ENCODE results near the gene FHIT.

The FHIT gene

DNA sequence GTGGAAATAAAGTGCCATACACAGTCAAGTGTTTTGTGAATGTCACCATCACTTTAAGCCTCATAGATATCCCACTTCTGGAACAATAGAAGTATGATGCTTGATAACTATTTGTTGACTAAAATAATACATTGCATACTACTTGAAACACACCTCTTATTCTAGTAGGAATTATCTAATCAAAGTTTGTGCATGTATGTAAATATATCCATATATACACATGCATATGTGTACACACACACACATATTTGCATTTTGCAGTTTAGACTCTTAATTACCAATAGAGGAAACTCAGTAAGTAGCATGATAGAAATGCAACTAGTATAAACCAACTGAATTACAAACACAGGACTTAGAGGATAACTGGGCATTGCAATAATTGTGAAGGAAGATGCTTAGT lies 1084.1 kb downstream of the FHIT start:
- H3K9ac ChIP-seq (ENCODE audit: low read length in 5 of 5): no peak overlapping the region
- H3K36me3 ChIP-seq (ENCODE audit: control insufficient read depth in 5 of 5, insufficient read depth in 5 of 5, low read length in 5 of 5): no peaks in the 10 kb centered on the region
- no peaks in the 10 kb centered on the region for H3K27me3 ChIP-seq (ENCODE audit: control insufficient read depth in 5 of 5, insufficient read depth in 4 of 5, low read length in 5 of 5)
- H3K9me3 ChIP-seq (ENCODE audit: control insufficient read depth in 5 of 5, low read length in 5 of 5): no peaks in the 10 kb centered on the region
- H3K4me3 ChIP-seq (ENCODE audit: low read depth in 1 of 5, low read length in 5 of 5): no peak overlapping the region
- H3K4me1 ChIP-seq (ENCODE audit: control insufficient read depth in 5 of 5, insufficient read depth in 5 of 5, low read length in 5 of 5): peaks cover 0 to 4% (median 0%) of the 10 kb centered on the region in 5 donors
- H3K27ac ChIP-seq (ENCODE audit: low read depth, low read length): no peak overlapping the region

DNA sequence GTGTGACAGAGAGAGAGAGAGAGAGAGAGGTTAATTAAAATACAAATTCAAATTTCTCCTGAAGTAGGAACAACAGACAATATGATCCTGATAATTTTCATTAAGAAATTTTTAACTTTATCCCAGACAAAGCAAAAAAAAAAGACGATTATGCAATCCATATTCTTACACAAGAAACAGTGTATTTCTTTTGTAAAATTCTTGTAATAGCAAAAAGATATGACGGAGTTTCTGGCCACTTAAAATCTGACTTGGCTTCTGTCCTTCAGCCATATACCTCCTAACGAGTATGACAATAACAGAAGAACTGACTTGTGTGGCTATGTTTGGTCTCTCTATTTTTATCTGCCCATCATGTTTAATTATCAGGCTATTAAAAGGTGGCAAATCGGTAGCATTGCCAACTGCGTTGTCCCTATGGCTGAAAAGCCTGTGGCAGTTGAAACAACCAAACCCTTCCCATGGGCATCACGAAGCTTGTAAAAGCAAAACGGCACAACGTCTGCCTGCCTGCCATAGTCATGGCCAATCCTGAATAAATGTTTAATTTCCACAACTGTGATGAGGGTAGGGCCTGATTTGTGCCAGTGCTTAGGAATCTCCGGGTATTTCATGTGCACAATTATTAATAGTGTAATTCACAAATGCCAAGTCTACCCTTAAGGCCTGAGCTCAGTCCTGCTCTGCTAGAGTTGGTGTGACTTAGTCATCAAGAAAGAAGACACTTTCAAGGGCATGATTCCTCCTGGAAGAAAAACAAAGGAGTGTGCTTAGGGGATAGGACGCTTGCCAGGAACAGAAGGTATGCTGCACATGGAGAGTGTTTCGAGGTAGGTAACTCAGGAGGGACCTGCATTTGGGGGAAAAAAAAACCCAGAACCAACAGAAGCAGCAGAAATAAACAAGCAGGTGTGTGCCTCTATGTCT lies 1090.2 kb downstream of the FHIT start:
- H3K27ac ChIP-seq (ENCODE audit: low read depth, low read length): peak overlapping the region; percentile 19
- no peaks in the 10 kb centered on the region for H3K27me3 ChIP-seq (ENCODE audit: control insufficient read depth in 5 of 5, insufficient read depth in 4 of 5, low read length in 5 of 5)
- peak overlapping the region in 1 of 5 donors; percentile 58 for H3K9ac ChIP-seq (ENCODE audit: low read length in 5 of 5)

DNA sequence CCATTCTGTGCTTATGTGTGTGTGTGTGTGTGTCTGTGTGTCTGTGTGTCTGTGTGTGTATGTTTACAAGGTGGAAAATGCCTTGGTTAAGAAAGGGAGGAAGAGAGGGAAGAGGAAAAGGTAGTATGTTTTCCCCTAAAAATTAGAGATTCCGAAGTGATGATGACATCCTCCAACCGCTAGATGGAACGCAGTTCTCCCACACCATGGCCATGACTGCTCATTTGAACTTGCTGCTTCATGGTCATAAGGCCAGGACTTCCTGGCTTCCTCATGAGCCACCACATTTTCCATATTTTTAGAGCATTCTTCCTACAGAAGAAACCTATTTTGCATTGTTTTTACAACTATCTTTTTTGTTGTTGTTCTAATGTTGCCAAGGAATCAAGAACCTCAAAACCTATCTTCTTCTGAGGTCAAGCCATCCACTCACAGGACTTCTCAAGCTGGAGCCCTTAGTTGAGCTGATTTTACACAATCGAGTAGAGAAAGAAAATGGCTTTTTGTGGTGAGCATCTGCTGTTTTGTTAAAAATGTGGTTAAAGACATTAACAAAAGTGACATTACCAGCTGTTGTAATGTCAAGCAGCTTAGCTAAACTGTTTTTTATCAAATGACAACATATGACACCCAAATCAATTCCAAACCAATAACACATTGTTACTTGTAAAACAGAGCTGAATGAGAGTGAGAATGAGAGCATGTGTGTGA lies 1091.0 kb downstream of the FHIT start:
- peak overlapping the region; percentile 19 for H3K27ac ChIP-seq (ENCODE audit: low read depth, low read length)

More for the DNA sequence above, 1090.2 kb downstream of the FHIT start:
- H3K4me3 ChIP-seq (ENCODE audit: low read depth in 1 of 5, low read length in 5 of 5): no peak overlapping the region
- H3K4me1 ChIP-seq (ENCODE audit: control insufficient read depth in 5 of 5, insufficient read depth in 5 of 5, low read length in 5 of 5): peaks cover 0 to 21% (median 9%) of the 10 kb centered on the region in 5 donors
- H3K36me3 ChIP-seq (ENCODE audit: control insufficient read depth in 5 of 5, insufficient read depth in 5 of 5, low read length in 5 of 5): no peaks in the 10 kb centered on the region
- no peaks in the 10 kb centered on the region for H3K9me3 ChIP-seq (ENCODE audit: control insufficient read depth in 5 of 5, low read length in 5 of 5)

DNA sequence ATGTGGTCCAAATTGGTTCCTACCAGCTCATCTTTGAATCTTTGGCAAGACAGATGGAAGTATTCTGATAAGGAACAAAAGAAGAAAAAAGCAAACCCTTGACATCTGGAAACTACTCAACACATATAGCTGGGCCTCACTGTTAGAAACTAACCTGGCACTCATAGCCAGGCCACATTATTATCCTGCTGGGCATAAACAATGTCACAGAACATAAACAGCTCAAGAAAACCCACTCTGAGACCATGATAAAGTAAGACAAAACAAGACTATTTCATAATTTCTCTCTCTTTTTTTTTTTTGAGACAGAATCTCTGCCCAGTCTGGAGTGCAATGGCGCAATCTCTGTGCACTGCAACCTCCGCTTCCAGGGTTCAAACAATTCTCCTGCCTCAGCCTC lies 1093.2 kb downstream of the FHIT start:
- H3K36me3 ChIP-seq (ENCODE audit: control insufficient read depth in 5 of 5, insufficient read depth in 5 of 5, low read length in 5 of 5): no peaks in the 10 kb centered on the region
- no peak overlapping the region for H3K4me3 ChIP-seq (ENCODE audit: low read depth in 1 of 5, low read length in 5 of 5)
- no peaks in the 10 kb centered on the region for H3K27me3 ChIP-seq (ENCODE audit: control insufficient read depth in 5 of 5, insufficient read depth in 4 of 5, low read length in 5 of 5)
- H3K4me1 ChIP-seq (ENCODE audit: control insufficient read depth in 5 of 5, insufficient read depth in 5 of 5, low read length in 5 of 5): peaks cover 0 to 18% (median 9%) of the 10 kb centered on the region in 5 donors
- H3K27ac ChIP-seq (ENCODE audit: low read depth, low read length): no peak overlapping the region
- H3K9ac ChIP-seq (ENCODE audit: low read length in 5 of 5): no peak overlapping the region
- H3K9me3 ChIP-seq (ENCODE audit: control insufficient read depth in 5 of 5, low read length in 5 of 5): no peaks in the 10 kb centered on the region

More for the DNA sequence above, 1091.0 kb downstream of the FHIT start:
- Histone ChIP-seq H3K27me3 (ENCODE audit: control insufficient read depth in 5 of 5, insufficient read depth in 4 of 5, low read length in 5 of 5) (no peaks in the 10 kb centered on the region), H3K9me3 (ENCODE audit: control insufficient read depth in 5 of 5, low read length in 5 of 5) (no peaks in the 10 kb centered on the region), H3K9ac (ENCODE audit: low read length in 5 of 5) (no peak overlapping the region), H3K4me3 (ENCODE audit: low read depth in 1 of 5, low read length in 5 of 5) (no peak overlapping the region), H3K36me3 (ENCODE audit: control insufficient read depth in 5 of 5, insufficient read depth in 5 of 5, low read length in 5 of 5) (no peaks in the 10 kb centered on the region), H3K4me1 (ENCODE audit: control insufficient read depth in 5 of 5, insufficient read depth in 5 of 5, low read length in 5 of 5) (peaks cover 0 to 21% (median 9%) of the 10 kb centered on the region in 5 donors)

DNA sequence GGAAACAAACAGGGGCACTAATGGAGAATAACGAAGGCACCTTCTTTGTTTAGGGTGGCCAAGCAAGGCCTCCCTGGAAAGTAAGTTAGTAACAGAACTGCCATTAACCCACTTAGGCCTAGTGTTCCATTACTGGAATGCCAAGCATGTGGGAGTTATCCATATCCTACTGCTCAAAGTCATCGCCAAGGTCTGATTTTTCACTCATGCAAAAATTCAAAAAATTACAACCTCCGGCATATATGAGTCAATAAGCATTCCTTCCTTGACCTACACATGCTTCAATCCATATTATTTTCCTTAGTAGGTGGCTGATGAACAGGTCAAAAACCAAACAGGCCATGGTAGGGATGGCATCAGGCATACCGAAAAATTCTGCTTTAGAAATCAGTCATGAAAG lies 1097.2 kb downstream of the FHIT start:
- Histone ChIP-seq H3K27ac (ENCODE audit: low read depth, low read length) (no peak overlapping the region), H3K27me3 (ENCODE audit: control insufficient read depth in 5 of 5, insufficient read depth in 4 of 5, low read length in 5 of 5) (no peaks in the 10 kb centered on the region), H3K4me3 (ENCODE audit: low read depth in 1 of 5, low read length in 5 of 5) (no peak overlapping the region), H3K9me3 (ENCODE audit: control insufficient read depth in 5 of 5, low read length in 5 of 5) (no peaks in the 10 kb centered on the region), H3K36me3 (ENCODE audit: control insufficient read depth in 5 of 5, insufficient read depth in 5 of 5, low read length in 5 of 5) (no peaks in the 10 kb centered on the region), H3K4me1 (ENCODE audit: control insufficient read depth in 5 of 5, insufficient read depth in 5 of 5, low read length in 5 of 5) (peaks cover 0 to 6% (median 0%) of the 10 kb centered on the region in 5 donors), H3K9ac (ENCODE audit: low read length in 5 of 5) (no peak overlapping the region)

DNA sequence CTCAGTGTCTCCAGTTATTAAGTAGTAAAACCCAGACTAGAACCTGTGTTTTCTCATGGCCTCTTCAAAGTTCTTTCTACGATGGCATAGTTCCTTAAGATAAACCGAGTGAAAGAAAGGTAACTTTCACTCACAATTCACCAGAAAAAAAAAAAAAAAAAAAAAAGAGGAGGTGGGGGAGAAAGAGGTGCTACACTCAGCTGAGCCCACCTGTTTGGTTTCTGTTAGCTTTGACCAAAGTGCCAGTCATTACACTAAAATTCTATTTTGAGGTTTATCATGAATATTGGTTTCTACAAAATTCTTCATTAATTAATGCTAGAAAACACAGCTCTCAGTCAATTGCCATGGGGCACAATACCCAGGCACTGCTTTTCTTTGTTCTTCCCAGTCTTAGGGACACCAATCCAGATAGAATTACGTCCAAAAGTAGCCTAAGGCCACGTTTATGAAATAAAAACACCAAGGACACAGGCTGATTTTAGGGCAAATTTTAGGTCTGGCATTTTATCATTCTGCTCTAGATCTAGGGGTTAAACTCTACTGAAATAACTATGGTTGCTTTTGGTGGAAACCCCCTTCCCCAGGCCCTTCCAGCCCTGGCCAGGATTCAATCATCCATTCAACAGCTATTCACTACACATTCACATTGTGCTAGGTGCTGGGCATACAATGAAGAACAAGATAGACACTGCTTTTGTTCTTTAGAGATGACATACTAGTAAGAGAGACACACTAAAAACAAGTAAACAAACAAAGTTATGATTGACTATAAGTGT lies 1097.8 kb downstream of the FHIT start:
- Histone ChIP-seq H3K9me3 (ENCODE audit: control insufficient read depth in 5 of 5, low read length in 5 of 5) (no peaks in the 10 kb centered on the region), H3K9ac (ENCODE audit: low read length in 5 of 5) (no peak overlapping the region), H3K27ac (ENCODE audit: low read depth, low read length) (no peak overlapping the region), H3K4me1 (ENCODE audit: control insufficient read depth in 5 of 5, insufficient read depth in 5 of 5, low read length in 5 of 5) (peaks cover 0 to 6% (median 0%) of the 10 kb centered on the region in 5 donors), H3K36me3 (ENCODE audit: control insufficient read depth in 5 of 5, insufficient read depth in 5 of 5, low read length in 5 of 5) (no peaks in the 10 kb centered on the region), H3K4me3 (ENCODE audit: low read depth in 1 of 5, low read length in 5 of 5) (no peak overlapping the region), H3K27me3 (ENCODE audit: control insufficient read depth in 5 of 5, insufficient read depth in 4 of 5, low read length in 5 of 5) (no peaks in the 10 kb centered on the region)

DNA sequence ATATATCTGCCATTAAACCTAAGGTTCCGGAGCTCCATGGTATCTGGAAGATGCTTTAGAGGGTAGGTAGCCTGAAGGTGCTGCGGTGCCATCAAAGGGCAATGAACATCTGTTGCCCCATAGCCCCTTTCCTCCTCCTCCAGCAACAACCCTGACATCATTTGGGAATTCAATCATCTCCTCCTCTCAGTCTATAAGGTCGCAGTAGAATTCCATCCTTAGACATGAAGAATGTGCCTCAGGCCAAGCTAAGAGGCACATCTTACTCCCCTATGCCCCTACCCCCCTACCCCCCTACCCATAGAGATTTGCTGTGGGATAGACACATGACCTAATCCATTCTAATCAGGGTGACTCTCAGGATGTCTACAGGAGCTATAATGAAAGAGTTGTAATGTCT lies 1101.8 kb downstream of the FHIT start:
- no peak overlapping the region for H3K4me3 ChIP-seq (ENCODE audit: low read depth in 1 of 5, low read length in 5 of 5)
- no peaks in the 10 kb centered on the region for H3K9me3 ChIP-seq (ENCODE audit: control insufficient read depth in 5 of 5, low read length in 5 of 5)
- no peaks in the 10 kb centered on the region for H3K36me3 ChIP-seq (ENCODE audit: control insufficient read depth in 5 of 5, insufficient read depth in 5 of 5, low read length in 5 of 5)
- H3K27me3 ChIP-seq (ENCODE audit: control insufficient read depth in 5 of 5, insufficient read depth in 4 of 5, low read length in 5 of 5): no peaks in the 10 kb centered on the region
- H3K27ac ChIP-seq (ENCODE audit: low read depth, low read length): no peak overlapping the region
- no peak overlapping the region for H3K9ac ChIP-seq (ENCODE audit: low read length in 5 of 5)
- no peaks in the 10 kb centered on the region for H3K4me1 ChIP-seq (ENCODE audit: control insufficient read depth in 5 of 5, insufficient read depth in 5 of 5, low read length in 5 of 5)

DNA sequence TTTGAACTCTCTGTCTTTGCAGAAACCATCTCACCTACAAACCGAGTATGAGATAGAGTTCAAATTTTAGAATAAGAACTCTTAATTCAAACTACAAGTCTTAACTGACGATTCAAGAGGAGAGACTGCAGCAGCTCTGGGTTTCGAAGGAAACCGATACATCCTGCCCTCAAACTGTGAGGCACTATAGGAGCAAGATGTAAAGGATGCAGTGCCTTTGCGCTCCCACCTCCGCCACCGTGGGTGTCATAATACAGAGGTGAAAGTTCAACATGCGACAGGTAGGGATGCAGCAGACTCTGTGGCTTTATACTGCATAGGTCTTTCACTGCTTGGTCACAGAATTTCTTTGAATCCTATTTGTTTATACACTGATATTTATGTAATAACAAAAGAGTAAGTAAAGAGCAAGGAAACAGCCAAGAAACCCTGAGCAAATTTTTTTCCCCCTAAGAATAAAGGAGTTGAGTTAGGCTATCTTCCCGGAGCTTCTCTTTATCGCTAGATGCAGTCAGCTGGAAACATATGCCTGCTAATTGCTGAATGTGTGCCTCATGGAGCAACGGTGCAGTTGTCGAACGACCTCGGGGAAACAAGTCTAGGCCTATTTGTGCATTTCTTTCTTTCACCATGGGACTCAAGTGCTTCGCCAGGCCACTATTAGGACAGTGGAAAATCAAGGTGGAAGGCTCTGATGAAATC lies 1103.9 kb downstream of the FHIT start:
- H3K4me1 ChIP-seq (ENCODE audit: control insufficient read depth in 5 of 5, insufficient read depth in 5 of 5, low read length in 5 of 5): peaks cover 0 to 2% (median 0%) of the 10 kb centered on the region in 5 donors
- no peaks in the 10 kb centered on the region for H3K27me3 ChIP-seq (ENCODE audit: control insufficient read depth in 5 of 5, insufficient read depth in 4 of 5, low read length in 5 of 5)
- no peak overlapping the region for H3K9ac ChIP-seq (ENCODE audit: low read length in 5 of 5)
- H3K4me3 ChIP-seq (ENCODE audit: low read depth in 1 of 5, low read length in 5 of 5): no peak overlapping the region
- H3K9me3 ChIP-seq (ENCODE audit: control insufficient read depth in 5 of 5, low read length in 5 of 5): no peaks in the 10 kb centered on the region
- H3K36me3 ChIP-seq (ENCODE audit: control insufficient read depth in 5 of 5, insufficient read depth in 5 of 5, low read length in 5 of 5): no peaks in the 10 kb centered on the region
- H3K27ac ChIP-seq (ENCODE audit: low read depth, low read length): no peak overlapping the region

DNA sequence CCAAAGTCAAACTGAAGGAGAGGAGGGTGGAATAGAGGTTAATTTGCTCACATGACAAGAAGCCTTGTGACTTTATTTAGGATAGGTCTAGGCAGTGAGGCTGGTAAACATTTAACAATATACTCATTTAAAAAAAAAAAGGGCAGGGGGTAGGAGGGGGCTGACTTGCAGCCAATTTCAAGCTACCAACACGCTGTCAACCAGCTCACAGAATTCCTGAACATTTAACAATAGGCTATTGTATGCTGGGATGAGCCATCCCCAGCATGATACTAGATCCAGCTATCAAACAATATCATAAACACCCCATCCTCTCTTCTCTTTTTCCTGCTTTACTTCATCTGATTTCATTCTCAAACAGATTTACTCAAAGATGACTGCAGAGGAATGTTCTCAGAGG lies 1105.1 kb downstream of the FHIT start:
- H3K4me1 ChIP-seq (ENCODE audit: control insufficient read depth in 5 of 5, insufficient read depth in 5 of 5, low read length in 5 of 5): peaks cover 0 to 8% (median 3%) of the 10 kb centered on the region in 5 donors

More for the DNA sequence above, 1105.1 kb downstream of the FHIT start:
- H3K4me3 ChIP-seq (ENCODE audit: low read depth in 1 of 5, low read length in 5 of 5): no peak overlapping the region
- no peak overlapping the region for H3K9ac ChIP-seq (ENCODE audit: low read length in 5 of 5)
- no peaks in the 10 kb centered on the region for H3K9me3 ChIP-seq (ENCODE audit: control insufficient read depth in 5 of 5, low read length in 5 of 5)
- no peaks in the 10 kb centered on the region for H3K36me3 ChIP-seq (ENCODE audit: control insufficient read depth in 5 of 5, insufficient read depth in 5 of 5, low read length in 5 of 5)
- H3K27me3 ChIP-seq (ENCODE audit: control insufficient read depth in 5 of 5, insufficient read depth in 4 of 5, low read length in 5 of 5): no peaks in the 10 kb centered on the region
- H3K27ac ChIP-seq (ENCODE audit: low read depth, low read length): no peak overlapping the region
